Measurements from ENCODE around the gene SGSM2. TPM values are rescaled to one million over a fixed set of nuclear protein-coding genes. Genes with fewer than 3 reads are reported as not detected.

SGSM2 gene
- polyA plus RNA-seq, 3 donors = 3.0 to 130 (median 3.5) TPM

- intact Hi-C loops (cut with micrococcal nuclease) = no loop called here
- 84% methylated on average over 7 of the region's 11 CpGs for WGBS (ENCODE audit: insufficient coverage)
- H3K4me1 Mint-ChIP-seq = peaks cover 1% of the 10 kb centered on the region
- H3K36me3 ChIP-seq (replicated peaks in 1 of 2; ENCODE audit: control insufficient read depth in 1 of 2, insufficient read depth in 2 of 2, low read length in 2 of 2) = peaks cover 49 to 58% of the 10 kb centered on the region in 2 donors
- no peak for TF ChIP-seq CTCF (IDR thresholded peaks at IDR 0.05)
- peaks cover 0 to 2% (median 0%) of the 10 kb centered on the region in 3 donors for H3K27me3 Mint-ChIP-seq (ENCODE audit: low read depth in 3 of 3)
- no peak overlapping the region for H2AFZ ChIP-seq (ENCODE audit: insufficient read depth, low read depth, low read length, poor library complexity, severe bottlenecking)
- no peak overlapping the region for H3K4me3 ChIP-seq (replicated peaks in 1 of 3; ENCODE audit: low read depth in 2 of 3, low read length in 3 of 3)
- no peak overlapping the region for H3K4me2 ChIP-seq (replicated peaks; ENCODE audit: extremely low read depth, low read length, poor library complexity, severe bottlenecking)
- no peak overlapping the region for H3K27ac ChIP-seq (ENCODE audit: low read depth in 1 of 2, low read length in 2 of 2)
- H3K36me3 Mint-ChIP-seq = peaks cover 35 to 68% of the 10 kb centered on the region in 2 donors
- H3K27me3 ChIP-seq (ENCODE audit: control insufficient read depth in 2 of 2, insufficient read depth in 2 of 2, low read length in 2 of 2) = no peaks in the 10 kb centered on the region
- H3K9me3 Mint-ChIP-seq = no peaks in the 10 kb centered on the region
- H3K4me1 ChIP-seq (ENCODE audit: control insufficient read depth in 1 of 2, insufficient read depth in 2 of 2, low read length in 2 of 2) = no peaks in the 10 kb centered on the region
- no peaks in the 10 kb centered on the region for H3K9me3 ChIP-seq (replicated peaks in 1 of 2; ENCODE audit: control insufficient read depth in 1 of 2, insufficient read depth in 1 of 2, low read length in 2 of 2)
- DNase-seq = no peak
- no peak overlapping the region for H3K9ac ChIP-seq (ENCODE audit: insufficient read depth, low read length, poor library complexity, severe bottlenecking)
- H3K4me3 Mint-ChIP-seq = no peak overlapping the region
- peak overlapping the region in 1 of 7 donors; percentile 25 for H3K27ac Mint-ChIP-seq
- H4K20me1 ChIP-seq (ENCODE audit: insufficient read depth, low read length) = no peaks in the 10 kb centered on the region
- no peaks in the 10 kb centered on the region for H3K79me2 ChIP-seq (ENCODE audit: insufficient read depth, low read length)
Observed at GRCh38 chr17:2374549-2375285, 37.4 kb downstream of the SGSM2 start.

- H3K9me3 ChIP-seq (replicated peaks in 1 of 2; ENCODE audit: control insufficient read depth in 1 of 2, insufficient read depth in 1 of 2, low read length in 2 of 2) = no peaks in the 10 kb centered on the region
- no peak for DNase-seq
- H3K36me3 ChIP-seq (replicated peaks in 1 of 2; ENCODE audit: control insufficient read depth in 1 of 2, insufficient read depth in 2 of 2, low read length in 2 of 2) = peaks cover 52 to 65% of the 10 kb centered on the region in 2 donors
- intact Hi-C loops (cut with micrococcal nuclease) = no loop called here
- no peaks in the 10 kb centered on the region for H3K27me3 ChIP-seq (ENCODE audit: control insufficient read depth in 2 of 2, insufficient read depth in 2 of 2, low read length in 2 of 2)
- TF ChIP-seq CTCF (IDR thresholded peaks at IDR 0.05) = no peak
- H3K79me2 ChIP-seq (ENCODE audit: insufficient read depth, low read length) = no peaks in the 10 kb centered on the region
- no peak overlapping the region for H3K4me3 Mint-ChIP-seq
- H3K4me1 ChIP-seq (ENCODE audit: control insufficient read depth in 1 of 2, insufficient read depth in 2 of 2, low read length in 2 of 2) = no peaks in the 10 kb centered on the region
- WGBS (ENCODE audit: insufficient coverage) = 94% methylated on average over 19 of the region's 19 CpGs
- no peak overlapping the region for H2AFZ ChIP-seq (ENCODE audit: insufficient read depth, low read depth, low read length, poor library complexity, severe bottlenecking)
- no peak overlapping the region for H3K4me2 ChIP-seq (replicated peaks; ENCODE audit: extremely low read depth, low read length, poor library complexity, severe bottlenecking)
- peaks cover 39 to 74% of the 10 kb centered on the region in 2 donors for H3K36me3 Mint-ChIP-seq
- no peak overlapping the region for H3K9ac ChIP-seq (ENCODE audit: insufficient read depth, low read length, poor library complexity, severe bottlenecking)
- H3K27ac ChIP-seq (ENCODE audit: low read depth in 1 of 2, low read length in 2 of 2) = no peak overlapping the region
- no peak overlapping the region for H3K27ac Mint-ChIP-seq
- no peaks in the 10 kb centered on the region for H3K9me3 Mint-ChIP-seq
- H3K27me3 Mint-ChIP-seq (ENCODE audit: low read depth in 3 of 3) = peaks cover 0 to 2% (median 0%) of the 10 kb centered on the region in 3 donors
- H4K20me1 ChIP-seq (ENCODE audit: insufficient read depth, low read length) = no peaks in the 10 kb centered on the region
- no peaks in the 10 kb centered on the region for H3K4me1 Mint-ChIP-seq
- no peak overlapping the region for H3K4me3 ChIP-seq (replicated peaks in 1 of 3; ENCODE audit: low read depth in 2 of 3, low read length in 3 of 3)
Observed at GRCh38 chr17:2375406-2375805, 38.1 kb downstream of the SGSM2 start.

All from CD14-positive monocyte (primary cell).